ENCODE data around the gene AGPAT1.

AGPAT1 gene

DNA sequence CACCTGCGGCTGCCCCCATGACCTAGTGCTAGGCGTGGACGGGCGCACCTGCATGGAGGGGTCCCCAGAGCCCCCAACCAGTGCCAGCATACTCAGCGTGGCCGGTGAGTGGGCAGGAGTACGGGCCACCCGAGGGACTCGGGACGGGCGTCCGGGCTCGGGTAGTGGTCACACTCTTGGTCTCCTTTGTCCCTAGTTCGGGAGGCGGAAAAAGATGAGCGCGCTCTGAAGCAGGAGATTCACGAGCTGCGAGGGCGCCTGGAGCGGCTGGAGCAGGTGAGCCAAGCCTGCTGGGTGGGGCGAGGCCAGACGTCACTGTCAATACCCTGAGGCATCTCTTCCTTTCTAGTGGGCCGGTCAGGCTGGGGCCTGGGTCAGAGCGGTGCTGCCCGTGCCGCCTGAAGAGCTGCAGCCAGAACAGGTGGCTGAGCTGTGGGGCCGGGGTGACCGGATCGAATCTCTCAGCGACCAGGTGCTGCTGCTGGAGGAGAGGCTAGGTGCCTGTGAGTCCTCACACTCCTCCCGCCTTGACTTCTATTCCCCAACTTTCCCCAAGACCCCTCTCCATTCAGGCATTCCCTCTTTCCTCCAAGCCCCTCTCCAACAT, 8.6 kb downstream of the AGPAT1 start:
- POLR2A ChIA-PET (ENCODE audit: low non-redundant PET) = no interaction called here
- TF ChIP-seq, protein P1, sequence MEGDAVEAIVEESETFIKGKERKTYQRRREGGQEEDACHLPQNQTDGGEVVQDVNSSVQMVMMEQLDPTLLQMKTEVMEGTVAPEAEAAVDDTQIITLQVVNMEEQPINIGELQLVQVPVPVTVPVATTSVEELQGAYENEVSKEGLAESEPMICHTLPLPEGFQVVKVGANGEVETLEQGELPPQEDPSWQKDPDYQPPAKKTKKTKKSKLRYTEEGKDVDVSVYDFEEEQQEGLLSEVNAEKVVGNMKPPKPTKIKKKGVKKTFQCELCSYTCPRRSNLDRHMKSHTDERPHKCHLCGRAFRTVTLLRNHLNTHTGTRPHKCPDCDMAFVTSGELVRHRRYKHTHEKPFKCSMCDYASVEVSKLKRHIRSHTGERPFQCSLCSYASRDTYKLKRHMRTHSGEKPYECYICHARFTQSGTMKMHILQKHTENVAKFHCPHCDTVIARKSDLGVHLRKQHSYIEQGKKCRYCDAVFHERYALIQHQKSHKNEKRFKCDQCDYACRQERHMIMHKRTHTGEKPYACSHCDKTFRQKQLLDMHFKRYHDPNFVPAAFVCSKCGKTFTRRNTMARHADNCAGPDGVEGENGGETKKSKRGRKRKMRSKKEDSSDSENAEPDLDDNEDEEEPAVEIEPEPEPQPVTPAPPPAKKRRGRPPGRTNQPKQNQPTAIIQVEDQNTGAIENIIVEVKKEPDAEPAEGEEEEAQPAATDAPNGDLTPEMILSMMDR (conservative IDR thresholded peaks at IDR 0.05; ENCODE audit: low read depth) = no peak
- no peak for DNase-seq (ENCODE audit: low spot score)
- H3K27ac ChIP-seq = peak overlapping the region; percentile 56
- CTCF ChIA-PET = no interaction called here

DNA sequence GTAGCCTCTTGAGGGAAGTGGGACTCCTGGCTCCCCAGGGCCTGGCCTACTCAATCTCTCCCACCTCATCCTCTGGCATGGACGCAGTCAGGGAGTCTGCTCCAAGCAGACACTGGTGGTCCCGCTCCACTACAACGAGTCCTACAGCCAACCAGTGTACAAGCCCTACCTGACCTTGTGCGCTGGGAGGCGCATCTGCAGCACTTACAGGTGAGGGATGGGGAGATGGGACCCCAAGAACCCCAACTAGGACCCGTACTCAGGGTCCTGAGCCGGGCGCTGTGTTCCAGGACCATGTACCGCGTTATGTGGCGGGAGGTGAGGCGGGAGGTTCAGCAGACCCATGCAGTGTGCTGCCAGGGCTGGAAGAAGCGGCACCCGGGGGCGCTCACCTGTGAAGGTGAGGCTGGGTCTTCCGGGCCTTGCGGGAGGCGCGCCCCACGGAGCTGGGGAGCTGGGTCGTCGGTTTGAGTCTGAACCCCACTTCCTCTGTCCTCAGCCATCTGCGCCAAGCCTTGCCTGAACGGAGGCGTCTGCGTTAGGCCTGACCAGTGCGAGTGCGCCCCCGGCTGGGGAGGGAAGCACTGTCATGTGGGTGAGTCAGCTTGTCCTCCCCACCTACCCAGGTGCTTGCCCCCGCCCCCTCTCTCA, 9.3 kb downstream of the AGPAT1 start:
- TF ChIP-seq, protein P1 (conservative IDR thresholded peaks at IDR 0.05; ENCODE audit: low read depth) = no peak
- POLR2A ChIA-PET (ENCODE audit: low non-redundant PET) = no interaction called here
- no peak for DNase-seq (ENCODE audit: low spot score)
- CTCF ChIA-PET = no interaction called here
- peak overlapping the region; percentile 56 for H3K27ac ChIP-seq

DNA sequence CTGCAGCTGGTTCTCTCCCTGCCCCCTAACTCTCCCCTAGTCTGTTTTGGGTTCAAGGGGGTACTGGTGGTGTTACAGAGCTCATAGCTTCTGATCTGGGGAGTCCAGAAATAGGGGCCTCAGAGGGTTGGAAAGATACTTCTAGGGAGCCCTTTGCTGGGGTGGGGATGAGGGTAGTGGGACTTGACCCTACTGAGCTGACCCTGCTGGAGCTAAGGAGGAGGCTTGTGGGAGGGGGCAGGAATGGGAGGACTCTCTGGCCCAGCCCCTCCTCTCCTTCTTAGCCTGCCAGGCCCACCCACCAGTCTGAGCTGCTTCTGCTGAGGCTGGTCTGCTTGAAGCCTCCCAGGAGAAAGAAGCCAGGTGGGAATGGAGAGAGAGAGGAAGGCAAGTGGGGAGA, 11.6 kb downstream of the AGPAT1 start, which contains the start of gene EGFL8:
Gene EGFL8, plus strand, starts transcription at position 301 of the 400 bp plus-strand sequence. CDS start 1,571 bp downstream, outside the sequence.
- DNase-seq (ENCODE audit: low spot score) = no peak
- H3K27ac ChIP-seq = peak within 1 kb of the TSS; percentile 9; the same call in 1 of the 2 replicates
- POLR2A ChIA-PET (ENCODE audit: low non-redundant PET) = no interaction called here
- CTCF ChIA-PET = interaction anchor here (0.9 kb wide), 1 partner anchor 29 kb away, joined by 3 read pairs; no protein-coding TSS in a partner anchor
- TF ChIP-seq, protein P1 (conservative IDR thresholded peaks at IDR 0.05; ENCODE audit: low read depth) = no peak

DNA sequence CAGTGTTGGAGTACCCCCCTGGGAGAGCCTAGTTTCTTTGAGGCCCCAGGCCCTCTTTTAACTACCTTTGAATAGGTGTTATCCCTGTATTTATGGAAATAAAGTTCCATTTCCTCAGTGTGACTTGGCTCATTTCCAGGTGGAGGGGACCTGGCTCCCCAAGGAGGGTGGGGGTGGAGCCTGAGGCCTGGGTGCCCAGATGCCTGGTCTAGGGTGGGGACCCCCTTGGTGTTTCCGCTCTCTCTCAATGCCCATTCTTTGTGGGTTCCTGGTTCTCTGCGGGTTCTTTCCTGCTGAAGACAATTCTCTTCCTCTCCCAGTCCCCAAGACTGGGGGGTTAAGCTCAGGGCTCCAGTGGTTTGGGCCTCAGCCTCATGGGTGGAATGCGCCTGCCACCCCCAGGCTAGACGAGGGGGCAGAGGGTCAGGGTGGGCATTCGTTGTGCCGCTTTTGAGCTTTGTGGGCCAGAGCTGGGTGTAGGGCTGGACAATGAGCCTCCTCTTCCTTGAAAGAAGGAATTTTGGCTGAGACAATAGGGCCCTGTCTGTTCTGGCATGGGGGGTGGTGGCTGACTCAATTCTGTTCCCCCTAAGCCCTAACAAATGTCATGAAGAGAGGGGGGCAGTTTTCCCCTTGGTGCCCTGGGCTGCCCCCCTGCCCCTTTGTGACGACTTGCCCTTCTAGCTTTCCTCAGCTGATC, 12.2 kb downstream of the AGPAT1 start:
- ChIA-PET POLR2A (ENCODE audit: low non-redundant PET) (no interaction called here), CTCF (interaction anchor here (0.9 kb wide), 1 partner anchor 28 kb away, joined by 3 read pairs; no protein-coding TSS in a partner anchor)
- peak overlapping the region; percentile 9; the same call in 1 of the 2 replicates for H3K27ac ChIP-seq
- TF ChIP-seq, protein P1 (conservative IDR thresholded peaks at IDR 0.05; ENCODE audit: low read depth) = no peak
- DNase-seq (ENCODE audit: low spot score) = no peak

DNA sequence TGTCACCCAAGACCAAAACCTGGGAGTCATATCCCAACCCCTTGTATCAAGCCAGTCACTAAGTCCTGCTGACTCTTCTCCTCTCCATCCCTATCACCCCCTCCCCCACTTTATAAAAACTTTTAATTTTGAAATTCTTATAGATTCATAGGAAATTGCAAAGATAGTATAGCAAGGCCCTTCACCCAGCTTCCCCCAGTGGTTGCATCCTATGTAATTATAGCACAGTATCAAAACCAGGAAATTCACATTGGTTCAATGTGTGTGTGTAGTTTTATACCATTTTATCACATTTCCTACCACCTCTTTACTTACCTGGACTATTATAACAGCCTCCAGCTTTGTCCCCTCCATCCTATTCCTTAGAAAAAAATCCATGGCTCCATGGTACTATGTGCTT, 17.8 kb downstream of the AGPAT1 start:
- ChIA-PET POLR2A (ENCODE audit: low non-redundant PET) (no interaction called here), CTCF (no interaction called here)
- TF ChIP-seq, protein P1 (conservative IDR thresholded peaks at IDR 0.05; ENCODE audit: low read depth) = no peak

DNA sequence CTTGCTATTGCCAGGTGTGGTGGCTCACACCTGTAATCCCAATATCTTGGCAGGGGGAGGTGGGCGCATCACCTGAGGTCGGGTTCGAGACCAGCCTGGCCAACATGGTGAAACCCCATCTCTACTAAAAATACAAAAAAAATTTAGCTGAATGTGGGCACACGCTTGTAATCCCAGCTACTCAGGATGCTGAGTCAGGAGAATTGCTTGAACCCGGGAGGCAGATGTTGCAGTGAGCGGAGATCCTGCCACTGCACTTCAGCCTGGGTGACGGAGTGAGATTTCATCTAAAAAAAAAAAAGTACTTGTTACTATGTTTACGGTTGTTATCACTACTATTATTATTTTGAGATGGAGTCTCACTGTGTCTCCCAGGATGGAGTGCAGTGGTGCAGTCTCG, 19.0 kb downstream of the AGPAT1 start:
- CTCF ChIA-PET = no interaction called here
- TF ChIP-seq, protein P1 (conservative IDR thresholded peaks at IDR 0.05; ENCODE audit: low read depth) = no peak

More for the DNA sequence above, 17.8 kb downstream of the AGPAT1 start:
- DNase-seq (ENCODE audit: low spot score) = no peak
- H3K27ac ChIP-seq = no peak overlapping the region

More for the DNA sequence above, 19.0 kb downstream of the AGPAT1 start:
- H3K27ac ChIP-seq = no peak overlapping the region
- DNase-seq (ENCODE audit: low spot score) = no peak
- POLR2A ChIA-PET (ENCODE audit: low non-redundant PET) = no interaction called here
